Gastrocnemius medialis (tissue), 4 donors: ENCODE data around the gene UQCR11. TPM values are rescaled to one million over a fixed set of nuclear protein-coding genes. Genes with fewer than 3 reads are reported as not detected.
"Not testable (repeated sequence)": the region's sequence is repeated elsewhere in the genome, so short reads cannot be mapped to it uniquely, and the experiment has no call there.

ENCODE experiments used
- ATAC-seq, 2 donors: fragments of 150-250 bp; one replicate each; pipeline ENCODE4 v1.9.1; 2016
- DNase-seq, 2 donors: peaks; one replicate each; pipeline ENCODE4 v3.0.0-alpha.2; 2019
- H3K27ac ChIP-seq, 4 donors: fragments of 200-600 bp; sonication (generic); 1 replicate in 1 of 4; 2 replicates in 3 of 4; pipeline ENCODE4 v1.5.1; 2016 to 2018; ENCODE audit warnings: mild to moderate bottlenecking in 2 of 4, moderate library complexity in 1 of 4
- H3K27me3 ChIP-seq, 3 donors: fragments of 200-600 bp; sonication (generic) in 2 of 3; 1 replicate in 1 of 3; 2 replicates in 2 of 3; pipeline versions ENCODE4 v1.5.1 to v1.6.0; 2016 to 2019; ENCODE audit warnings: mild to moderate bottlenecking in 1 of 3, moderate library complexity in 1 of 3
- H3K36me3 ChIP-seq, 2 donors: fragments of 200-600 bp; sonication (generic) in 1 of 2; one replicate each; pipeline ENCODE4 v1.5.1; 2017 to 2018
- H3K4me1 ChIP-seq, 2 donors: fragments of 200-600 bp; sonication (generic) in 1 of 2; one replicate each; pipeline ENCODE4 v1.5.1; 2016 to 2017; ENCODE audit warnings: mild to moderate bottlenecking in 2 of 2
- H3K4me3 ChIP-seq, 4 donors: fragments of 200-600 bp; sonication (generic) in 3 of 4; 1 replicate in 1 of 4; 2 replicates in 3 of 4; pipeline ENCODE4 v1.5.1; 2016 to 2019; ENCODE audit warnings: mild to moderate bottlenecking in 2 of 4
- H3K9me3 ChIP-seq, 3 donors: fragments of 200-600 bp; sonication (generic) in 2 of 3; 1 replicate in 1 of 3; 2 replicates in 2 of 3; pipeline ENCODE4 v1.5.1; 2016 to 2019
- CTCF ChIP-seq, 5 experiments: fragments of 450-650 bp in 3 of 5; fragments of 200-600 bp in 2 of 5; sonication (generic) in 2 of 5; IDR thresholded peaks in 4 of 5; conservative IDR thresholded peaks in 1 of 5; 1 replicate in 4 of 5; 2 replicates in 1 of 5; pipeline ENCODE4 v1.5.1; 2016 to 2019; ENCODE audit warnings: antibody characterized with exemption in 5 of 5, mild to moderate bottlenecking in 3 of 5, moderate library complexity in 3 of 5
- POLR2A ChIP-seq, 2 donors: fragments of 450-650 bp; IDR thresholded peaks; one replicate each; pipeline ENCODE4 v1.6.1; 2017; ENCODE audit warnings: antibody characterized with exemption in 2 of 2, mild to moderate bottlenecking in 2 of 2, moderate library complexity in 2 of 2
- in situ Hi-C, 4 donors: fragments of 200-750 bp; cut with MboI; loops; one replicate each; pipeline versions ENCODE4 v1.15.0 to v1.8.0; 2017; ENCODE audit warnings: low sequenced_read_pairs in 4 of 4
- intact Hi-C: fragments of 100-400 bp; cut with DNase I; formaldehyde crosslinking; loops from one replicate; pipeline ENCODE4 v1.15.1; 2023; ENCODE audit warnings: low total_unique reads
- total RNA-seq, 4 donors: library from RNA; depleted of rRNA; stranded (reverse); fragments of >200 nt; gene quantifications; one replicate each; pipeline versions ENCODE4 v1.1.0 to v1.2.3, GENCODE V29; 2016

UQCR11 gene
- total RNA-seq, 4 donors from 2014 or later = 106 to 173 (median 154) TPM

DNA sequence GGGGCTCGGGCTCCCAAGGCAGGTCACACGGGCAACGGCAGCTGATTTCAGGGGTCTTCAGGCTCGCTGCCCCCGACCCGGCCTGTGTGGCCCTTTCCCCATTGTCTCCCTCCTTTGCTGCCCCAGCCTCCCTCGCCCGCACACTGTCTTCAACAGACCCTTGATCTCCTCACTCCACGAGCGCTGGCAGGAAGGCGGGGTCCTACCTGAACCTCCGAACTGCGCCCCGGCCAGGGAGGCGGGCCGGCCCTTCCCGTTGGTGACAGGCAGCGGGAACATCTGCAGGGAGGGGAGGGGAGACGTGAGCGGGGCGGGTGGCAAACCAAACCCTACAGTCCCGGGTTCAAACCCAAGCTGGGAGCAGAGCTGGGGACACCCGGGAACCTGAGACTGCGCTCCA, 40.9 kb upstream of the UQCR11 start:
- Histone ChIP-seq H3K9me3 (no peaks in the 10 kb centered on the region), H3K4me1 (peaks cover 8% of the 10 kb centered on the region in 2 donors), H3K27me3 (no peaks in the 10 kb centered on the region), H3K27ac (no peak overlapping the region), H3K4me3 (no peak overlapping the region), H3K36me3 (peaks cover 0 to 4% of the 10 kb centered on the region in 2 donors)
- ATAC-seq = no peak
- DNase-seq = no peak
- no peak for TF ChIP-seq CTCF (IDR thresholded peaks at IDR 0.05 in 4 of 5, conservative IDR thresholded peaks at IDR 0.05 in 1 of 5)
- TF ChIP-seq POLR2A (IDR thresholded peaks at IDR 0.05) = no peak
- intact Hi-C loops (no loop called here), in situ Hi-C loops (no loop called here)

GRCh38 chr19:1645299-1645698, 40.0 kb upstream of the UQCR11 start:
- peaks cover 0 to 4% of the 10 kb centered on the region in 2 donors for H3K36me3 ChIP-seq
- intact Hi-C loops (no loop called here), in situ Hi-C loops (no loop called here)

DNA sequence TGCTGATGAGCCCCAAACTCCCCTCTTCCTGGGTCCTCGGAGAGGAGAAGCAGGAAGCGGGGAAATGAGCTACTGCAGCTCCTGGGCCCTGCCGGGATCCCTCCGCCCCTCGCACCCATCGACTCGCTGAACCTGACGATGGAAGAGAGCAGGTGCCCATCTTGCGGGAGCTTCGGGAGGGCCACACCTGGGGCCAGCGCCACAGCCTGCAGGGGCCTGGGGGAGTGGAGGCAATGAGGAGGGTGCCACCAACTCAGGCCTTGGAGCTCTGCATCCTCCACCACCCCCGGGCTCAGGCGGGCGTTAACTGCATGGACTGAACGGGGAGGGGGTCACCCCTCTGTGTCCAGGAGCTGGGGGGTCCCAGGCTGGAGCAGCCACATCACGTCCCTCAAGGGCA, 38.8 kb upstream of the UQCR11 start:
- ATAC-seq = no peak
- peaks cover 0 to 4% of the 10 kb centered on the region in 2 donors for H3K36me3 ChIP-seq
- no peak overlapping the region for H3K27ac ChIP-seq
- no peaks in the 10 kb centered on the region for H3K9me3 ChIP-seq
- no peak overlapping the region for H3K4me3 ChIP-seq
- intact Hi-C loops = no loop called here
- DNase-seq = no peak
- H3K27me3 ChIP-seq = no peaks in the 10 kb centered on the region
- H3K4me1 ChIP-seq = no peaks in the 10 kb centered on the region
- TF ChIP-seq CTCF (IDR thresholded peaks at IDR 0.05 in 4 of 5, conservative IDR thresholded peaks at IDR 0.05 in 1 of 5) (no peak), POLR2A (IDR thresholded peaks at IDR 0.05) (no peak)
- in situ Hi-C loops = no loop called here

More at GRCh38 chr19:1645299-1645698, 40.0 kb upstream of the UQCR11 start:
- no peak overlapping the region for H3K4me3 ChIP-seq
- H3K4me1 ChIP-seq = no peaks in the 10 kb centered on the region
- no peaks in the 10 kb centered on the region for H3K27me3 ChIP-seq
- DNase-seq (no peak), ATAC-seq (no peak)
- TF ChIP-seq CTCF (IDR thresholded peaks at IDR 0.05 in 4 of 5, conservative IDR thresholded peaks at IDR 0.05 in 1 of 5) (no peak), POLR2A (IDR thresholded peaks at IDR 0.05) (no peak)
- H3K9me3 ChIP-seq = no peaks in the 10 kb centered on the region
- H3K27ac ChIP-seq = no peak overlapping the region

DNA sequence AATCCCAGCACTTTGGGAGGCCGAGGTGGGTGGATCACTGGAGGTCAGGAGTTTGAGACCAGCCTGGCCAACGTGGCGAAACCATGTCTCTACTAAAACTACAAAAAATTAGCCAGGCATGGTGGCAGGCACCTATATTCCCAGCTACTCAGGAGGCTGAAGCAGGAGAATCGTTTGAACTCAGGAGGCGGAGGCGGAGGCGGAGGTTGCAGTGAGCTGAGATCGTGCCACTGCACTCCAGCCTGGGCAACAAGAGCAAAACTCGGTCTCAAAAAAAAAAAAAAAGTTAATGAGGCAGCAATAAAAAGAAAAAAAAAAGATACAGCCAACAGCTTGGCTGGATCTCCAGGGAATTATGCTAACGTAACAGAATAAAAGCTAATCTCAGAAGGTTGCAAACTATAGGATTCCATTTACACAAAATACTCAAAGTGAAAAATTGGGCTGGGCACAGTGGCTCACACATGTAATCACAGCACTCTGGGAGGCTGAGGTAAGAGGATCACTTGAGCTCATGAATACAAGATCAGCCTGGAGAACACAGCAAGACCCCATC, 35.7 kb upstream of the UQCR11 start:
- DNase-seq, H3K9me3 ChIP-seq, H3K4me1 ChIP-seq, H3K27ac ChIP-seq, H3K27me3 ChIP-seq, intact Hi-C loops, H3K4me3 ChIP-seq, ATAC-seq, in situ Hi-C loops: not testable (repeated sequence)
- H3K36me3 ChIP-seq = peaks cover 0 to 13% of the 10 kb centered on the region in 2 donors

GRCh38 chr19:1636325-1637236, 31.3 kb upstream of the UQCR11 start:
- Histone ChIP-seq H3K27me3 (no peaks in the 10 kb centered on the region), H3K36me3 (peaks cover 0 to 21% of the 10 kb centered on the region in 2 donors), H3K9me3 (no peaks in the 10 kb centered on the region), H3K27ac (no peak overlapping the region), H3K4me1 (no peaks in the 10 kb centered on the region), H3K4me3 (no peak overlapping the region)
- TF ChIP-seq CTCF (IDR thresholded peaks at IDR 0.05 in 4 of 5, conservative IDR thresholded peaks at IDR 0.05 in 1 of 5) = no peak
- no peak for TF ChIP-seq POLR2A (IDR thresholded peaks at IDR 0.05)
- DNase-seq (no peak), ATAC-seq (no peak)
- in situ Hi-C loops (no loop called here), intact Hi-C loops (no loop called here)
